Embryonic facial prominence (tissue), 1 donor: ENCODE results near the gene KLK14.

Experiments used
- DNase-seq: peaks from one replicate; pipeline ENCODE4 v3.0.0-alpha.2; 2016; ENCODE audit errors: extremely low spot score

KLK14 gene

DNA sequence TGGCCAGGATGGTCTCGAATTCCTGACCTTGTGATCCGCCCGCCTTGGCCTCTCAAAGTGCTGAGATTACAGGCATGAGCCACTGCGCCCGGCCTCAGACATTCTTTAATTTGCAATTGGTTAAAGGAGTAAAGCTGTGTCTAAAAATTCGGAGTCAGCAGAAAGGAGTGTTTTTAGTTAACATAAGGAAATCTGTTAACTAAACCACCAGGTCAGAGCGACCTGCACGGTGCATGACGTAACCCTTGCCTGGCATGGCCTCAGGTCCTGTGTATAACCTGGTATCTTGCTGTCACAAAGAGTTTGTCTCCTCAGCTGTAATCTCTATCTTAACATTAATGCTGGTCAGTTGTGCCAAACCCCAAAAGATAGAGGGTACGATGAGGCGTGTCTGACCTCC lies 38.4 kb downstream of the KLK14 start:
- no peak for DNase-seq

DNA sequence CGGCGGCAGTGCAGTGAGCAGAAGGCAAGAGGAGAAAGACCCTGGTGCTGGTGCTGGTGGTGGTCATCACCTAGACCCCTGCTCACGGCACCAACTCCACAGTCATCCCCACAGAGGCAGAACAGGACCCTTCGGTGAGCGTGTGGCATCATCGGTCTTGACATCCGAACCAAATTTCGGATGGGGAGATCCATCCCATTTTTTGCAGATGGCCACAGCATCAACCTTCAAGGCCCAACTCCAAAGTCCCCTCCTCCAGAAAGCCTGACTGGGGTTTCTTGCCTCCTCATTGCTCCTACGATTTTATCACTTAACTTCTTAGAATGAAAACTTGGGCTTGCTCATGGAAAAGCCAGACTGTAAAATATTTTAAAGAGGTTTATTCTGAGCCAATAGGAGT lies 39.2 kb downstream of the KLK14 start:
- DNase-seq, result no peak

DNA sequence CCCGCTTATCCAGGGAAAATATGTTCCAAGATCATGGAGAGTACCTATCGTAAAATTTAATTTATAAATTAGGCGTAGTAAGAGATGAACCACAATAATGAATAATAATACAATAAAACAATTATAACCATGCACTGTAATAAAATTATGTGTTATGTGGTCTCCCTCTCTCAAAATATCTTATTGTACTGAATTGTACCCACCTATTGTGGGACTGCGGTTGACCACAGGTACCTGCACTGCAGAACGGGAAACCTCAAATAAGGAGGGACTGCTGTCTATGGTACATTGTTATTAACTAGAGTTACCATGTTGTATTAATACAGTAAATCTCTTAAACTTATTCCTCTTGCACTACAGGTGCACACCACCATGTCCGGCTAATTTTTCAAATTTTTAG lies 42.5 kb downstream of the KLK14 start:
- no peak for DNase-seq

DNA sequence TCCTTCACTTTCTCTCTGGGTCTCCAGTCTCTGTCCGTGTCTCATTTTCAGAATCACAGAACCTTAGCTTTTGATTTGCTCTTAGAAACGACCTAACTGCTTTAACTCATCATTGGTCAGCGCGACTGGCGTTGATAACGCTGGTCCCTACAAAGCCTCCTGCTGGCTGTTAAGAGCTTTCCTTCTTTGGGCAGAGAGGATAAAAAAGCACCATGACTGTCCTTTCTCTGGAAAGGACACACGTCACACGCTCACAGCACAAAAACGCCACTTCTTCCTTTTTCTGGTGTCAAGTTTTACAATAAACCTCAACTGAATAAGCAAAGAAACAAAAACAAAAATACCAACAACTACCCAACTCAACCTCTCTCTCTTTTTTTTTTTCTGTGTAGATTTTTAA lies 46.2 kb downstream of the KLK14 start:
- no peak for DNase-seq

DNA sequence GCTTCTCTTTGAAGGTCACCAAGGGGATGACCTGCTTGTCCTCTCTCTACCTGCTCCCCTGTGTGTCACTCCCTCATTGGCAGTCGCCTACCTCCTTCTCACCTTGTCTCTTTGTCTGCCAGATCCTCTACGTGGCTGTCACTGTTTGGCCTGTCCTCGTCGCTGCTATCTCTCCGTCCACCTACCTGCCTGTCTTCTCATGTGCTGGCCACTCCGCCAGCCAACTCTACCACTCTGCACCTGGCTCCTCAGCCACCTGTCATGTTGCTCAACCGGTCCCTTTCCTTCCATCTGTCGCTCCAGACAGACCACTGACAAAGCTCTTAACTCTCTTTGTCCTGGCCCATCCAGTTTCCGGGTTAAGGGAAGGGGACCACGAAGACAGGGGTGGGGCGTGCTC lies 48.0 kb downstream of the KLK14 start, which contains the start of gene KLK12:
Gene KLK12 (minus strand): TSS at position 299 of the 400 bp plus-strand sequence. CDS start 381 bp downstream, outside the sequence.
- no peak for DNase-seq

DNA sequence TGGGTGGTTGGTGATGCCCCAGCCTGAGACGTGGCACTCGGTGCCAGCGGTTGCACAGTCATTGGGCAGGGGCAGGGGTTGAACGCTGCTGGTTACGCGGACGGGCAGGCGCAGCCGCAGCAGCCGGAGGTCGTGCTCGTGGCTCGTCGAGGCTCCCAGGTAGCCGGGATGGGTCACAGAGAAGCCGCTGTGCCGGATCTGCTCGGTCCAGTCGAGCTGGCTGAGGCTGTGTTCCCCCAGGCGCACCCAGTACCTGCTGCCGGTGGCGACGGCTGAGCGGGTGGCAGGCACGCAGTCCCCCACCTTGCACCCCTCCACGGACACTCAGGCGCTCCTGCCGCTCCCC lies 50.8 kb downstream of the KLK14 start:
- no peak for DNase-seq

DNA sequence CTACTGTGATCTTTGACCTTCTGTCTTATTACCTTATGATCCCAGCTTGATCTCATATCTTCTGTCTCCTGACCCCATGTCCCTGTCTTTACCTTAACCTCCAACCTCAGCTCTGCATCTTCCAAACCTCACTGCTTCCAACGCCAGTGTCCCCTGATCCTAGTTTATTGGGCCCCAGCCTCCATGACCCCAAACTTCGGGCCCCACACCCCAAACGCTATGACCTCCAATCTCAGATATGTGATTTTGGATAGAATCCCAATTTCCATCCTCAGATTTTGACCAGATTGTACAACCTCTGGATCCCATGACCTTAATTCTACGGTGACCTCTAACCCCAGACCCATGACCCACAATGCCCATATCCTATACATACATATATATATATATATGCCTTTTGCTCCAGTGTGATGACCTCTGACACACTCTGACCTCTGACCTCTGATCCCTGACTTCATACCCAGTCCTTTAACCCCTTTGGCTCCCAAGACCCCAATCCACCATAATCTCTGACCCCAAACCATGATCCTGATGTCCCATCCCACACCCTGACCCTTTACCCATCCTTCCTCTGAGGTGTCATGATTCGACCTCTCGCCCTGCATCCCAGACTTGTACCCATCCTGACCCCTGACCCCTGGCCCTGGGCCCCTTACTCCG lies 51.3 kb downstream of the KLK14 start:
- DNase-seq, result no peak

DNA sequence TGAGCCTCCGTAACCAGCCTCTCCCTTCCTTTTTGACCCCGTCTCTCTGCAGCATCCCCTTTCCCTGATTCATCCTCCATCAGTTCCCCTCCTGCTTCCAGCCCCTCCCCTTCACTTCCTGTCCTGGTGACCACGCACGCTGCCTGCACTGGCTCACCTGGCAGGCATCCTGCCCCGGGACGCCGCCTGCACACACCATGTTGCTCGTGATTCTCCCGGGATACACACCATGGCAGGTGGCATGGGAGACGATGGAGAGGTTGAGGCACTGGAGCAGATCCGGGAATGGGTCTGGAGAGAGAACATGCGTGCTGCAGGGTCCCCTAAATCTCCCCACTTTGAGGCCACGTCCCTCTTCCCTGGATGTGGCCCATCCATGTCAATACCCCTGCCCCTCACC lies 52.1 kb downstream of the KLK14 start:
- no peak for DNase-seq

DNA sequence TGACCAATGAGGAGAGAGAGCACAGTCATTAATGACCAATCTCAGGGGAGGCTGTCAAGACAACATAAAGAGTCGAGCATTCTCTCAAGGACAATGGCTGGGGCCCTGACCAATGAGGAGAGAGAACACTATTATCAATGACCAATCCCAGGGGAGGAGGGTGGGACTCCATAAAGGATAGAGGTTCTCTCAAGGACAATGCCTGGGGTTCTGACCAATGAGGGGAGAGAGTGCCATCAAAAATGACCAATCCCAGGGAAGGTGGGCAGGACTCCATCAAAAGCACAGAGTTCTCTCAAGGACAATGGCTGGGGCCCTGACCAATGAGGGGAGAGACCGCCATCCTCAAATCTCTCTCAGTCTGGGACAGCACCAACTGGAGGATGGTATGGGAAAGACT lies 53.0 kb downstream of the KLK14 start:
- no peak for DNase-seq
